NCI-H146 treated with DMSO at 0.1 percent for 48 hours (cell line): ENCODE results near the gene MARCHF10.
"Not testable (repeated sequence)": the region's sequence is repeated elsewhere in the genome, so short reads cannot be mapped to it uniquely, and the experiment has no call there.

Source experiments
- DNase-seq: peaks from one replicate; lab custom pipeline; 2025; ENCODE audit not compliant: unreplicated experiment; lab: John Stamatoyannopoulos, UW

The MARCHF10 gene

GRCh38 chr17:62702746-62703260, 105.3 kb downstream of the MARCHF10 start:
- DNase-seq, result no peak

GRCh38 chr17:62701706-62702085, 106.4 kb downstream of the MARCHF10 start:
- DNase-seq, result no peak

- DNase-seq, result no peak
Observed at GRCh38 chr17:62700964-62701705, 107.0 kb downstream of the MARCHF10 start.

GRCh38 chr17:62698459-62698858, 109.7 kb downstream of the MARCHF10 start:
- not testable (repeated sequence) for DNase-seq

GRCh38 chr17:62696726-62697490, 111.2 kb downstream of the MARCHF10 start:
- DNase-seq, result no peak

GRCh38 chr17:62696256-62696655, 111.9 kb downstream of the MARCHF10 start:
- DNase-seq, result no peak

GRCh38 chr17:62695093-62695738, 112.9 kb downstream of the MARCHF10 start:
- not testable (repeated sequence) for DNase-seq

GRCh38 chr17:62693616-62694409, 114.3 kb downstream of the MARCHF10 start:
- DNase-seq, result no peak

GRCh38 chr17:62692721-62693431, 115.2 kb downstream of the MARCHF10 start:
- no peak for DNase-seq

- DNase-seq, result no peak
Observed at GRCh38 chr17:62692159-62692651, 115.9 kb downstream of the MARCHF10 start.

GRCh38 chr17:62691589-62691915, 116.6 kb downstream of the MARCHF10 start:
- DNase-seq, result not testable (repeated sequence)

GRCh38 chr17:62690168-62690897, 117.8 kb downstream of the MARCHF10 start:
- no peak for DNase-seq

GRCh38 chr17:62689441-62690167, 118.5 kb downstream of the MARCHF10 start:
- DNase-seq, result no peak

- no peak for DNase-seq
Observed at GRCh38 chr17:62688398-62689160, 119.5 kb downstream of the MARCHF10 start.

- no peak for DNase-seq
Observed at GRCh38 chr17:62687997-62688396, 120.1 kb downstream of the MARCHF10 start.

- no peak for DNase-seq
Observed at GRCh38 chr17:62684179-62684578, 123.9 kb downstream of the MARCHF10 start.

- no peak for DNase-seq
Observed at GRCh38 chr17:62681939-62682381, 126.2 kb downstream of the MARCHF10 start.
